ENCODE data around the gene CD22. TPM values are rescaled to one million over a fixed set of nuclear protein-coding genes. Genes with fewer than 3 reads are reported as not detected.
A peak's percentile ranks its signal among the peaks of the same experiment; 100 is the strongest.

Gene CD22
- total and polyA plus RNA-seq, 2 donors (not counting 1 experiment from before 2014, with no cell fraction given), result 0.15 to 1.2 TPM

- DNase-seq (ENCODE audit: low read depth in 2 of 2), result no peak
- peaks cover 2% of the 10 kb centered on the region for H3K27me3 ChIP-seq (ENCODE audit: control insufficient read depth, insufficient read depth, low read length)
- H2AFZ ChIP-seq (ENCODE audit: low read length), result no peak overlapping the region
- H3K4me3 ChIP-seq (replicated peaks in 1 of 4; ENCODE audit: control extremely low read depth in 1 of 4, insufficient read depth in 1 of 4, low read depth in 3 of 4, low read length in 4 of 4), result no peak overlapping the region
- no peak overlapping the region for H3K27ac ChIP-seq (ENCODE audit: insufficient read depth, low read length)
- no peaks in the 10 kb centered on the region for H3K79me2 ChIP-seq (ENCODE audit: control insufficient read depth, insufficient read depth, low read length)
- H3K9ac ChIP-seq (ENCODE audit: insufficient read depth, low read length), result no peak overlapping the region
- no peaks in the 10 kb centered on the region for H4K20me1 ChIP-seq (ENCODE audit: control insufficient read depth, extremely low read depth, insufficient read depth, low read length)
- H3K36me3 ChIP-seq (ENCODE audit: control insufficient read depth, insufficient read depth, low read length), result no peaks in the 10 kb centered on the region
- H3K9me3 ChIP-seq (ENCODE audit: control insufficient read depth, insufficient read depth, low read depth, low read length), result no peaks in the 10 kb centered on the region
- no peak overlapping the region for H3K4me2 ChIP-seq (ENCODE audit: extremely low read depth, insufficient read depth, low read length)
- TF ChIP-seq EZH2 (IDR thresholded peaks at IDR 0.05; ENCODE audit: low read length, missing control alignments), result no peak
- no peak for TF ChIP-seq CTCF (conservative IDR thresholded peaks at IDR 0.05 in 1 of 2, IDR thresholded peaks at IDR 0.05 in 1 of 2; ENCODE audit: low read depth in 1 of 2, low read length in 2 of 2)
- no peaks in the 10 kb centered on the region for H3K4me1 ChIP-seq (ENCODE audit: control insufficient read depth, extremely low read depth, insufficient read depth, low read length)
Measured at GRCh38 chr19:35307931-35308330, 21.1 kb upstream of the CD22 start.

GRCh38 chr19:35308910-35309309 lies 20.1 kb upstream of the CD22 start:
- H3K9me3 ChIP-seq (ENCODE audit: control insufficient read depth, insufficient read depth, low read depth, low read length), result no peaks in the 10 kb centered on the region
- no peaks in the 10 kb centered on the region for H3K79me2 ChIP-seq (ENCODE audit: control insufficient read depth, insufficient read depth, low read length)
- H3K27ac ChIP-seq (ENCODE audit: insufficient read depth, low read length), result no peak overlapping the region
- TF ChIP-seq EZH2 (IDR thresholded peaks at IDR 0.05; ENCODE audit: low read length, missing control alignments) (no peak), CTCF (conservative IDR thresholded peaks at IDR 0.05 in 1 of 2, IDR thresholded peaks at IDR 0.05 in 1 of 2; ENCODE audit: low read depth in 1 of 2, low read length in 2 of 2) (no peak)
- H2AFZ ChIP-seq (ENCODE audit: low read length), result no peak overlapping the region
- H3K4me1 ChIP-seq (ENCODE audit: control insufficient read depth, extremely low read depth, insufficient read depth, low read length), result no peaks in the 10 kb centered on the region
- H3K4me2 ChIP-seq (ENCODE audit: extremely low read depth, insufficient read depth, low read length), result no peak overlapping the region
- H3K27me3 ChIP-seq (ENCODE audit: control insufficient read depth, insufficient read depth, low read length), result no peaks in the 10 kb centered on the region
- H3K4me3 ChIP-seq (replicated peaks in 1 of 4; ENCODE audit: control extremely low read depth in 1 of 4, insufficient read depth in 1 of 4, low read depth in 3 of 4, low read length in 4 of 4), result no peak overlapping the region
- no peak for DNase-seq (ENCODE audit: low read depth in 2 of 2)
- no peak overlapping the region for H3K9ac ChIP-seq (ENCODE audit: insufficient read depth, low read length)
- no peaks in the 10 kb centered on the region for H4K20me1 ChIP-seq (ENCODE audit: control insufficient read depth, extremely low read depth, insufficient read depth, low read length)
- H3K36me3 ChIP-seq (ENCODE audit: control insufficient read depth, insufficient read depth, low read length), result no peaks in the 10 kb centered on the region

- no peak overlapping the region for H2AFZ ChIP-seq (ENCODE audit: low read length)
Measured at GRCh38 chr19:35309481-35310279, 19.3 kb upstream of the CD22 start.

More at GRCh38 chr19:35309481-35310279, 19.3 kb upstream of the CD22 start:
- Histone ChIP-seq H3K36me3 (ENCODE audit: control insufficient read depth, insufficient read depth, low read length) (no peaks in the 10 kb centered on the region), H3K27me3 (ENCODE audit: control insufficient read depth, insufficient read depth, low read length) (no peaks in the 10 kb centered on the region), H3K4me2 (ENCODE audit: extremely low read depth, insufficient read depth, low read length) (no peak overlapping the region), H3K4me3 (replicated peaks in 1 of 4; ENCODE audit: control extremely low read depth in 1 of 4, insufficient read depth in 1 of 4, low read depth in 3 of 4, low read length in 4 of 4) (no peak overlapping the region), H3K9ac (ENCODE audit: insufficient read depth, low read length) (no peak overlapping the region), H3K27ac (ENCODE audit: insufficient read depth, low read length) (no peak overlapping the region), H4K20me1 (ENCODE audit: control insufficient read depth, extremely low read depth, insufficient read depth, low read length) (no peaks in the 10 kb centered on the region), H3K9me3 (ENCODE audit: control insufficient read depth, insufficient read depth, low read depth, low read length) (no peaks in the 10 kb centered on the region), H3K4me1 (ENCODE audit: control insufficient read depth, extremely low read depth, insufficient read depth, low read length) (no peaks in the 10 kb centered on the region), H3K79me2 (ENCODE audit: control insufficient read depth, insufficient read depth, low read length) (no peaks in the 10 kb centered on the region)
- no peak for TF ChIP-seq CTCF (conservative IDR thresholded peaks at IDR 0.05 in 1 of 2, IDR thresholded peaks at IDR 0.05 in 1 of 2; ENCODE audit: low read depth in 1 of 2, low read length in 2 of 2)
- TF ChIP-seq EZH2 (IDR thresholded peaks at IDR 0.05; ENCODE audit: low read length, missing control alignments), result no peak
- DNase-seq (ENCODE audit: low read depth in 2 of 2), result peak; percentile 10 to 25

Data from fibroblast of lung (primary cell).